ENCODE data around the gene NASP. TPM values are rescaled to one million over a fixed set of nuclear protein-coding genes. Genes with fewer than 3 reads are reported as not detected.

Gene NASP
- total RNA-seq, 1 experiment from 2014 or later, result 535 TPM

DNA sequence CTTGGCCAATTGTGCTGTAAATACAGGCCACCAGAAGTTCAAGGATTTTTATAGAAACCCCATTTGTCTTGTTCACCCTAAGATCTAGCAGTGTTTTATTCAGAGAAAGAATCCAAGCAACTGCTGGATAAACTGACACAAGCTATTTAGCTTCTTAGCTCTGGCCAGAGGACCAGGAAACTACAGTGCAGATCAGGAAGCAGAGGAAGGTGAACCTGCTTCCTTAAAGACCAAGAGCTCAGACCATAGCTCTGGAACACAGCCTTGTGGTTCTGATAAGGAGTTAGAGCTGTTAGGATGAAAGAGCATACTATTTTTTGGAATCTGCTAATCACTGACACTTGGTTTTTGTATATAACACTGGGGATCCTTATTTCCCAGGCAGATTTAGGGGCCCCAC, 45.2 kb downstream of the NASP start (continued):
- TF ChIP-seq, protein P1, sequence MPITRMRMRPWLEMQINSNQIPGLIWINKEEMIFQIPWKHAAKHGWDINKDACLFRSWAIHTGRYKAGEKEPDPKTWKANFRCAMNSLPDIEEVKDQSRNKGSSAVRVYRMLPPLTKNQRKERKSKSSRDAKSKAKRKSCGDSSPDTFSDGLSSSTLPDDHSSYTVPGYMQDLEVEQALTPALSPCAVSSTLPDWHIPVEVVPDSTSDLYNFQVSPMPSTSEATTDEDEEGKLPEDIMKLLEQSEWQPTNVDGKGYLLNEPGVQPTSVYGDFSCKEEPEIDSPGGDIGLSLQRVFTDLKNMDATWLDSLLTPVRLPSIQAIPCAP (CRISPR knock-in tag; IDR thresholded peaks at IDR 0.05), result no peak
- TF ChIP-seq, protein P2, sequence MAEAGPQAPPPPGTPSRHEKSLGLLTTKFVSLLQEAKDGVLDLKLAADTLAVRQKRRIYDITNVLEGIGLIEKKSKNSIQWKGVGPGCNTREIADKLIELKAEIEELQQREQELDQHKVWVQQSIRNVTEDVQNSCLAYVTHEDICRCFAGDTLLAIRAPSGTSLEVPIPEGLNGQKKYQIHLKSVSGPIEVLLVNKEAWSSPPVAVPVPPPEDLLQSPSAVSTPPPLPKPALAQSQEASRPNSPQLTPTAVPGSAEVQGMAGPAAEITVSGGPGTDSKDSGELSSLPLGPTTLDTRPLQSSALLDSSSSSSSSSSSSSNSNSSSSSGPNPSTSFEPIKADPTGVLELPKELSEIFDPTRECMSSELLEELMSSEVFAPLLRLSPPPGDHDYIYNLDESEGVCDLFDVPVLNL (CRISPR knock-in tag; IDR thresholded peaks at IDR 0.05; ENCODE audit: borderline replicate concordance, low read depth), result no peak
- TF ChIP-seq ZNF425 (CRISPR knock-in tag; conservative IDR thresholded peaks at IDR 0.05) (no peak), AR (CRISPR knock-in tag; IDR thresholded peaks at IDR 0.05) (no peak), OVOL2 (CRISPR knock-in tag; IDR thresholded peaks at IDR 0.05; ENCODE audit: borderline replicate concordance) (no peak), FOXP4 (CRISPR knock-in tag; IDR thresholded peaks at IDR 0.05) (no peak), MLX (CRISPR knock-in tag; IDR thresholded peaks at IDR 0.05) (no peak), JAZF1 (CRISPR knock-in tag; IDR thresholded peaks at IDR 0.05) (no peak), SP1 (CRISPR knock-in tag; conservative IDR thresholded peaks at IDR 0.05) (no peak)
- TF ChIP-seq, protein P3, sequence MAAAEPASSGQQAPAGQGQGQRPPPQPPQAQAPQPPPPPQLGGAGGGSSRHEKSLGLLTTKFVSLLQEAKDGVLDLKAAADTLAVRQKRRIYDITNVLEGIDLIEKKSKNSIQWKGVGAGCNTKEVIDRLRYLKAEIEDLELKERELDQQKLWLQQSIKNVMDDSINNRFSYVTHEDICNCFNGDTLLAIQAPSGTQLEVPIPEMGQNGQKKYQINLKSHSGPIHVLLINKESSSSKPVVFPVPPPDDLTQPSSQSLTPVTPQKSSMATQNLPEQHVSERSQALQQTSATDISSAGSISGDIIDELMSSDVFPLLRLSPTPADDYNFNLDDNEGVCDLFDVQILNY (CRISPR knock-in tag; IDR thresholded peaks at IDR 0.05), result no peak
- TF ChIP-seq, protein P4, sequence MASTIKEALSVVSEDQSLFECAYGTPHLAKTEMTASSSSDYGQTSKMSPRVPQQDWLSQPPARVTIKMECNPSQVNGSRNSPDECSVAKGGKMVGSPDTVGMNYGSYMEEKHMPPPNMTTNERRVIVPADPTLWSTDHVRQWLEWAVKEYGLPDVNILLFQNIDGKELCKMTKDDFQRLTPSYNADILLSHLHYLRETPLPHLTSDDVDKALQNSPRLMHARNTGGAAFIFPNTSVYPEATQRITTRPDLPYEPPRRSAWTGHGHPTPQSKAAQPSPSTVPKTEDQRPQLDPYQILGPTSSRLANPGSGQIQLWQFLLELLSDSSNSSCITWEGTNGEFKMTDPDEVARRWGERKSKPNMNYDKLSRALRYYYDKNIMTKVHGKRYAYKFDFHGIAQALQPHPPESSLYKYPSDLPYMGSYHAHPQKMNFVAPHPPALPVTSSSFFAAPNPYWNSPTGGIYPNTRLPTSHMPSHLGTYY (CRISPR knock-in tag; IDR thresholded peaks at IDR 0.05), result no peak

DNA sequence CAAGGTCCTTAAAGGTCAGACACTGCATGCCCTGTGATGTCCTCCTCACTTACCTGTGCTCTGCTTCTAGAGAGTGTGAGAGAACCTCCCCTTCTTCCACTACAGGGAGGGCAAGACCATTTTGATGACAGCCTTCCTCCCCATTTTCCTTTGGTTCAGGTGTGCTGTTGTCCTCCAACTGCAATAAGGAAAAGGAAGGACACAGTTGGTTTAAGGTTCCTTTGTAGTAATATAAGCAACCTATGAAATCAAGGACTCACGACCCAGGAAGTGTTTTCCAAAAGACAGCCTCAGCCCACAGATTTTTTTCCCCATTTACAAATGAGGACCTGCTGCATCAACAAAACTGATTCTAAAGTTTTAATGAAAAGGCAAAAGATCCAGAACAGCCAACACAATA, 46.6 kb downstream of the NASP start:
- TF ChIP-seq ESRRA (CRISPR knock-in tag; IDR thresholded peaks at IDR 0.05; ENCODE audit: borderline replicate concordance), result no peak
- TF ChIP-seq NFATC4 (CRISPR knock-in tag; IDR thresholded peaks at IDR 0.05), result no peak
- no peak for TF ChIP-seq FOXK1 (CRISPR knock-in tag; IDR thresholded peaks at IDR 0.05)

More for the DNA sequence above, 46.6 kb downstream of the NASP start:
- DNase-seq (ENCODE audit: low spot score) (no peak), ATAC-seq (no peak)
- ChIA-PET POLR2A (no interaction called here), CTCF (interaction anchor here (0.7 kb wide), 1 partner anchor 20 kb away, joined by 4 read pairs; no protein-coding TSS in a partner anchor)
- H3K27ac Mint-ChIP-seq, result no peak overlapping the region
- H3K27me3 Mint-ChIP-seq (ENCODE audit: low read depth), result no peaks in the 10 kb centered on the region
- no peaks in the 10 kb centered on the region for H3K4me1 Mint-ChIP-seq
- no peaks in the 10 kb centered on the region for H3K9me3 Mint-ChIP-seq
- H3K36me3 Mint-ChIP-seq, result peaks cover 72% of the 10 kb centered on the region
- no peak overlapping the region for H3K4me3 Mint-ChIP-seq

All from WTC11 (cell line).